Prostate gland (tissue), 2 donors: ENCODE results near the gene PHTF2. TPM values are rescaled to one million over a fixed set of nuclear protein-coding genes. Genes with fewer than 3 reads are reported as not detected.
"Not testable (repeated sequence)": the region's sequence is repeated elsewhere in the genome, so short reads cannot be mapped to it uniquely, and the experiment has no call there.

Experiments
- DNase-seq: peaks from one replicate; pipeline ENCODE4 v3.0.0-alpha.2; 2019; ENCODE audit warnings: low spot score
- H3K27ac ChIP-seq, 2 donors: fragments of 200-600 bp; sonication (generic); 2 replicates each; pipeline ENCODE4 v1.5.1; 2017 to 2019
- H3K27me3 ChIP-seq: fragments of 200-600 bp; sonication (generic); replicated peaks from 2 replicates; pipeline ENCODE4 v1.5.1; 2019; ENCODE audit not compliant: insufficient read depth
- H3K36me3 ChIP-seq, 2 donors: fragments of 200-600 bp; sonication (generic); 1 replicate in 1 of 2; 2 replicates in 1 of 2; pipeline versions ENCODE4 v1.5.1 to v1.8.1; 2017 to 2019
- H3K4me1 ChIP-seq: fragments of 200-600 bp; sonication (generic); replicated peaks from 2 replicates; pipeline ENCODE4 v1.5.1; 2019
- H3K4me3 ChIP-seq, 2 donors: fragments of 200-600 bp; sonication (generic); 2 replicates each; pipeline ENCODE4 v1.5.1; 2017 to 2019
- H3K9me3 ChIP-seq: fragments of 200-600 bp; sonication (generic); 2 replicates; pipeline ENCODE4 v1.5.1; 2017
- POLR2A ChIP-seq: fragments of 450-650 bp; IDR thresholded peaks from one replicate; pipeline ENCODE4 v1.6.1; 2016; ENCODE audit warnings: antibody characterized with exemption, mild to moderate bottlenecking
- POLR2AphosphoS5 ChIP-seq: sonication (generic); formaldehyde crosslinking; IDR thresholded peaks from one replicate; pipeline ENCODE4 v1.6.1; 2017; ENCODE audit warnings: antibody characterized with exemption
- WGBS: methylation state at CpG from one replicate; pipeline ENCODE4 v1.1.5; 2018; 5-methylcytosine and 5-hydroxymethylcytosine counted together
- intact Hi-C: fragments of 100-400 bp; cut with DNase I; formaldehyde crosslinking; loops from one replicate; pipeline ENCODE4 v1.14.2; 2022
- total RNA-seq, 2 donors: library from RNA; depleted of rRNA; stranded (reverse); fragments of >200 nt; gene quantifications; one replicate each; pipeline ENCODE4 v1.1.0, GENCODE V29; 2016
- TF ChIP-seq, protein P1 (sequence below), 4 experiments: fragments of 200-600 bp in 2 of 4; fragments of 450-650 bp in 2 of 4; sonication (generic) in 2 of 4; IDR thresholded peaks; 1 replicate in 3 of 4; 2 replicates in 1 of 4; pipeline ENCODE4 v1.5.1; 2016 to 2019; ENCODE audit warnings: antibody characterized with exemption in 4 of 4, mild to moderate bottlenecking in 2 of 4, moderate library complexity in 2 of 4

Gene PHTF2
- total RNA-seq, 2 donors from 2014 or later = 7.7 to 17.3 TPM

GRCh38 chr7:77989981-77990566 is 191.5 kb downstream of the PHTF2 start:
- no peak for DNase-seq
- no peak overlapping the region for H3K27ac ChIP-seq
- WGBS = 88% methylated on average over 6 of the region's 6 CpGs
- H3K36me3 ChIP-seq = no peaks in the 10 kb centered on the region
- no peaks in the 10 kb centered on the region for H3K4me1 ChIP-seq
- no peaks in the 10 kb centered on the region for H3K27me3 ChIP-seq
- no peaks in the 10 kb centered on the region for H3K9me3 ChIP-seq
- TF ChIP-seq POLR2A (no peak), POLR2AphosphoS5 (no peak)
- TF ChIP-seq, protein P1, sequence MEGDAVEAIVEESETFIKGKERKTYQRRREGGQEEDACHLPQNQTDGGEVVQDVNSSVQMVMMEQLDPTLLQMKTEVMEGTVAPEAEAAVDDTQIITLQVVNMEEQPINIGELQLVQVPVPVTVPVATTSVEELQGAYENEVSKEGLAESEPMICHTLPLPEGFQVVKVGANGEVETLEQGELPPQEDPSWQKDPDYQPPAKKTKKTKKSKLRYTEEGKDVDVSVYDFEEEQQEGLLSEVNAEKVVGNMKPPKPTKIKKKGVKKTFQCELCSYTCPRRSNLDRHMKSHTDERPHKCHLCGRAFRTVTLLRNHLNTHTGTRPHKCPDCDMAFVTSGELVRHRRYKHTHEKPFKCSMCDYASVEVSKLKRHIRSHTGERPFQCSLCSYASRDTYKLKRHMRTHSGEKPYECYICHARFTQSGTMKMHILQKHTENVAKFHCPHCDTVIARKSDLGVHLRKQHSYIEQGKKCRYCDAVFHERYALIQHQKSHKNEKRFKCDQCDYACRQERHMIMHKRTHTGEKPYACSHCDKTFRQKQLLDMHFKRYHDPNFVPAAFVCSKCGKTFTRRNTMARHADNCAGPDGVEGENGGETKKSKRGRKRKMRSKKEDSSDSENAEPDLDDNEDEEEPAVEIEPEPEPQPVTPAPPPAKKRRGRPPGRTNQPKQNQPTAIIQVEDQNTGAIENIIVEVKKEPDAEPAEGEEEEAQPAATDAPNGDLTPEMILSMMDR (IDR thresholded peaks at IDR 0.05) = no peak
- H3K4me3 ChIP-seq = no peak overlapping the region
- intact Hi-C loops = no loop called here

GRCh38 chr7:77991656-77992055 is 193.1 kb downstream of the PHTF2 start:
- no peak for DNase-seq
- no peak overlapping the region for H3K27ac ChIP-seq
- WGBS = 60% methylated on average over 4 of the region's 4 CpGs
- TF ChIP-seq POLR2AphosphoS5 = no peak
- TF ChIP-seq POLR2A = no peak
- TF ChIP-seq, protein P1 (IDR thresholded peaks at IDR 0.05) = no peak
- no peaks in the 10 kb centered on the region for H3K36me3 ChIP-seq
- no peak overlapping the region for H3K4me3 ChIP-seq
- no peaks in the 10 kb centered on the region for H3K4me1 ChIP-seq
- no peaks in the 10 kb centered on the region for H3K27me3 ChIP-seq
- intact Hi-C loops = no loop called here
- no peaks in the 10 kb centered on the region for H3K9me3 ChIP-seq

DNA sequence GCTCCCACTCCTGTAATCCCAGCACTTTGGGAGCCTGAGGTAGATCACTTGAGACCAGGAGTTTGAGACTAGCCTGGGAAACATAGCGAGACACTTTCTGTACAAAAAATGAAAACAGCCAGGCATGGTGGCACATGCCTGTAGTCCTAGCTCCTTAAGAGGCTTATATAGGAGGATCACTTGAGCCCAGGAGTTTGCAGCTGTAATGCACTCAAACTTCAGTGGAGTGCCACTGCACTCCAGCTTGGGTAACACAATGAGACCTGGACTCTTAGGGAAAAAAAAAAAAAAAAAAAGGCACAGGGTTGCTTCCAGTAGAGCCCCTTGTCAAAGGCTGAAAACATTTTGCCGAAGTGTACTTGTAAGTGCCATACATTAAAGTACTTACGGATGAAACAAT is 195.3 kb downstream of the PHTF2 start:
- Histone ChIP-seq H3K36me3 (no peaks in the 10 kb centered on the region), H3K4me1 (no peaks in the 10 kb centered on the region), H3K27ac (no peak overlapping the region), H3K27me3 (no peaks in the 10 kb centered on the region), H3K9me3 (no peaks in the 10 kb centered on the region), H3K4me3 (no peak overlapping the region)
- DNase-seq = no peak
- intact Hi-C loops = no loop called here
- TF ChIP-seq, protein P1 (IDR thresholded peaks at IDR 0.05) = no peak
- no peak for TF ChIP-seq POLR2A
- no peak for TF ChIP-seq POLR2AphosphoS5
- 88% methylated on average over 3 of the region's 3 CpGs for WGBS

DNA sequence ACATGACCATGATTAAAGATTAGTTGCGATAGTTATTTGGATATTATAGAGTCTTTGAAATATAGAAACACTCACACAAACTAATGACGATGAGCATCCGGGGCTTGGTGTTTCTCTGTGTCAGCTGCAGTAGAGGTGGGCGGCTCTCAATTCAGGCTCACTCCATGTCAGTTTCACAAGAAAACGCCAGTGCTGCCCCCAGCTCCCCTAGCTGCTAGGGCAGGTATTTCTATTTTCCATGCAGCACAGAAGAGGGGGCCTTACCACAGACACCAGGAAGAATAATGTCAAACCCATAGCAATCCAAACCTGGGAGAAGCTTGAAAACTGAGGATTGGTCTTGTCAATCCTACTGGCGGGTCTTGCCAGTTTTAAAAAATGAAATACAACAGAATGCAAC is 197.1 kb downstream of the PHTF2 start:
- no peaks in the 10 kb centered on the region for H3K4me1 ChIP-seq
- no peak overlapping the region for H3K4me3 ChIP-seq
- no peaks in the 10 kb centered on the region for H3K9me3 ChIP-seq
- no peak for DNase-seq
- WGBS = 66% methylated on average over 6 of the region's 6 CpGs
- intact Hi-C loops = no loop called here
- H3K27me3 ChIP-seq = no peaks in the 10 kb centered on the region
- H3K27ac ChIP-seq = no peak overlapping the region
- TF ChIP-seq, protein P1 (IDR thresholded peaks at IDR 0.05) = no peak
- no peak for TF ChIP-seq POLR2AphosphoS5
- no peak for TF ChIP-seq POLR2A
- no peaks in the 10 kb centered on the region for H3K36me3 ChIP-seq

DNA sequence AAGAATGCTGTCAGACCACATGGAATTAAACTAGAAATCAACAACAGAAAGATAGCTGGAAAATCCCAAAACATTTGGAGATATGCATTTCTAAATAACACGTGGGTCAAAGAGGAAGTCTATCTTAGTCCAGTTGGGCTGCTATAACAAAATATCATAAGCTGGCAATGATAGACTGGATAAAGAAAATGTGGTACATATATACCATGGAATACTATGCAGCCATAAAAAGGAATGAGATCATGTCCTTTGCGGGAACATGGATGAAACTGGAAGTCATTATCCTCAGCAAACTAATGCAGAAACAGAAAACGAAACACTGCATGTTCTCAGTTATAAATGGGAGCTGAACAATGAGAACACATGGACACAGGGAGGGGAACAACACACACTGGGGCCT is 200.6 kb downstream of the PHTF2 start:
- WGBS = 57% methylated on average over 3 of the region's 3 CpGs
- H3K4me3 ChIP-seq, H3K27ac ChIP-seq, H3K27me3 ChIP-seq, H3K9me3 ChIP-seq, H3K36me3 ChIP-seq, intact Hi-C loops, DNase-seq, H3K4me1 ChIP-seq: not testable (repeated sequence)
